Measurements from ENCODE around the gene NOTCH2.
"Not testable (repeated sequence)": the region's sequence is repeated elsewhere in the genome, so short reads cannot be mapped to it uniquely, and the experiment has no call there.

The NOTCH2 gene

DNA sequence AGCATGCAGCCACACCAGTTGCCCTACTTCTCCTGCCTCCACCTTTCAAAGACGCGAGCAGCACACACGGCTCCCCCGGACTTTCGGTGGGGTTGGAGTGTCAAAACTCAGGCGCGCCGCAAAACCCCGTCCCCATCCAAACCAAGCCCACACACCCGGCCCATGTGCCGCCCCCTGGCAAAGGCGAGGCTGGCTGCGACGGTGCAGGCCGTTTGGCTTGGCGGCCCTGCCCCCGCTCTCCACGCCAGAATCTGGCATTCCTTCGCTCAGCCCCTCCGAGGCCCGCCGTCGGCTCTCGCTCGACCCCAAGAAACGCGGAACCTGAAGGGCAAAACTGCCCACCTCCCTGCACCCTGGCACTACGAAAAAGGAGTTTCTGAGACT lies 787 bp downstream of the NOTCH2 start:
- not testable (repeated sequence) for DNase-seq (ENCODE audit: low read depth)

DNA sequence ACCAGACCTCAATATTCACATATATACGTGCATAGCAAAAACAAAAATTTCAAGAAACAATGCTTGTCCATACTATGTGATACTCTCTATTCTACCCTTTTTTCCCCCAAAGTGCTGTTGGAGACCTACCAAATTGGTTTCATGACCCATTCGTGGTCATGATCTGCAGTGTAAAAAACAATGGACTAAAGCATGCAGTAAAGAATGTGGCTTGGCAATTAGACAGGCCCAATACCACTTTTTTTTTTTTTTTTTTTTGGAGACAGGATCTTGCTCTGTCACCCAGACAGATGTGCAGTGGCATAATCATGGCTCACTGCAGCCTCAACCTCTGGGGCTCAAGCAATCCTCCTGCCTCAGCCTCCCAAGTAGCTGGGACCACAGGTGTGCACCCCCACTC lies 21.3 kb downstream of the NOTCH2 start:
- DNase-seq (ENCODE audit: low read depth) = not testable (repeated sequence)

DNA sequence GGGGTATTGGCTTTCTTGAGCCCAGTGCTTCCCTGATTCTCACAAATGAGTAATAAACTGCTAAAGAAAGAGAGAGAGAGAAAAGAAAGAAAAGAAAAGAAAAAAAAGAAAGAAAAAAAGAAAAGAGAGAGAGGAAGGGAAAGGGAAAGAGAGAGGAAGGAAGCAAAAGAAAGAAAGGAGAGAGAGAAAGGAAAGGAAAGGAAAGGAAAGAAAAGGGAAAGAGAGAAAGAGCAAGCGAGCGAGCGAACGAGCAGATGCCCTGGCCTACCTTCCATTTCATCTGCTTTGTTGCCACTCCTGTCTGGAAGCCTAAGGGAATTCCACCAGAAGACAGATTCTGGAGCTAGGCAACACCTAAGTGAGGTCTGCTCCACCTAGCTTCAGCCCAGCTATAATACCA lies 27.7 kb downstream of the NOTCH2 start:
- DNase-seq (ENCODE audit: low read depth) = not testable (repeated sequence)

DNA sequence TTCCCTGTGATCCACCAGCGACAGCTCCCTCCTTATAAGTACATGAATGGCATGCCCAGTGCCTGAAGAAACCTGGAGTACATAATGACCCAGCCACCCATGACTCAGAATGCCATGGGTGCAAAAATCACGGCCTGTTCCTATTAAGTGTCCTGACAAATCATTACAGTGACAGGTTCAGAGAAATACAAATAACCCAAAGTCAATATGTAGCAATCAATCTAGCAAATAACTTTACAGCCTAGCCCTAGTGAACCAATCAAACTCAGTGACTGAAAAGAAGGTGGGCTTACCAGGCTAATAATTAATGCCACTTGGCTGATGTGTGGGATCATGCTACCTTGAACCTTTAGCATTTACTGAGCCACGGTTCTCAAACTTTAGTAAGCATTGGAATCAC lies 37.2 kb downstream of the NOTCH2 start:
- not testable (repeated sequence) for DNase-seq (ENCODE audit: low read depth)

DNA sequence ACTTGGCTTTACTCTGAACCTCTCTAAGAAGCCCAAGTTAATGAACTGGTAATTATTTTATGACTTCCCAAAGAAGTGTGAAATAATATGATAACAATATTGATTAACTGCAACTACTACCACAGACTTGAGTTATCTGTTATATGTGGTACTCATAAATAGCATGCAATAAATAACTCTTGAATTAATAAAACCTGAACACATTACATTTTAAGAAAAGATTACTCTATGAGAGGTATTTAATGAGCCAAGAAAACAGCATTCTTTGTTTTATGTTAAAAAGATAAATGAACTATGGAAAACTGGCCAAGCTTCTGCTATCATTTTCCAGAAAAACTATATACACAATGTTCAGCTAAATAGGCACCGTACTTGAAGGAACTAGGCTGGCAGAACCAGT lies 45.7 kb downstream of the NOTCH2 start:
- not testable (repeated sequence) for DNase-seq (ENCODE audit: low read depth)

DNA sequence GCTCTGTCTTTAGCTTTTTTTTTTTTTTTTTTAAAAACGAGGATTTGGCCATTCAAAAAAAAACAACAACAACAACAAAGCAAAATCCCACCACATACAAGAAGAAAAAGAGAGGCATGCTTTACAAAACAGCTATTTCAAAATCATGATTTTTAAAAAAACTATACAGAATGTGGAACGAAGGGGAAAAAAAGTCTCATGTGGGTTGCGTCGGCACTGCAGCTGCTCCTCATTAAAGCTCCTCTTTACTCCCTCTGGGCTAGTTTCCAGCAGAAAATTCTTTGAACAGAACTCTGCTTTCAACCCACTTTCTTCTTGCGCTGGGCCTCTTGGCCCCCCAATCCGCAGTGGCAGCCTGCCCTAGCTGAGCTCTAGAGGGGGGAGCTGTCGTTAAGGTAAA lies 54.5 kb downstream of the NOTCH2 start:
- DNase-seq (ENCODE audit: low read depth) = not testable (repeated sequence)

DNA sequence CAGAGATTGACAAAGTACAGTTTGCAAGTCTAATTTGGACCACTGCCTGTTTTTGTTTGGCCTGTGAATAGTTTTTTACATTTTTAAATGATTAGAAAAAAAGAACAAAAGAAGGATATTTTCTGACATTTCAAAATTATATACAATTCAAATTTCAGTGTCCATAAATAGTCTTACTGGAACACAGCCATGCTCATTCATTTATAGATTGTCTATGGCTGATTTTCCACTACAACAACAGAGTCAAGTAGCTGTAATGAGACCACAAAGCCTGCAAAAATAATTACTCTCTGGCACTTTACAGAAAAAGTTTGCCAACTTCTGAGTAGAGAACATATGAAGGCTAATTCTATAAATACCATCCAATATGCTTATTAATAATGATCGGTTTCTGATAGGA lies 61.1 kb downstream of the NOTCH2 start:
- DNase-seq (ENCODE audit: low read depth) = not testable (repeated sequence)

DNA sequence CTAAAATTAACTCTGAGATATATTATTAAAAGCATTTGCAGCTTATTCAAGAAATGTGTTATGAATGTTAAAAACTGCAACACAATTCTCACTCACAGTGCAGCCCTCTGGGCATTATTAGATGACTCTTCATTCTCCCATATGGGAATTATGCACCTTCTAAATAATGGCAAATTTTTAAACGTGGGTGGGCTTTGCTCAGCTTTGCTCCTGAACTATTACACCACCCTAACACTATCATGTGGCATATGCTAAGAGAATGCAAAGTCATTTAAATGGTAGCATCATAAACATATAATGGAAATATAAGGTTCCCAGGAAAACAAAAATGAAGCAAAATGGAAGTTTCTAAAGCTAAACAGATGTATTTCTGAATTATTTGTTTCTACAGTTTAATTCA lies 61.6 kb downstream of the NOTCH2 start:
- not testable (repeated sequence) for DNase-seq (ENCODE audit: low read depth)

DNA sequence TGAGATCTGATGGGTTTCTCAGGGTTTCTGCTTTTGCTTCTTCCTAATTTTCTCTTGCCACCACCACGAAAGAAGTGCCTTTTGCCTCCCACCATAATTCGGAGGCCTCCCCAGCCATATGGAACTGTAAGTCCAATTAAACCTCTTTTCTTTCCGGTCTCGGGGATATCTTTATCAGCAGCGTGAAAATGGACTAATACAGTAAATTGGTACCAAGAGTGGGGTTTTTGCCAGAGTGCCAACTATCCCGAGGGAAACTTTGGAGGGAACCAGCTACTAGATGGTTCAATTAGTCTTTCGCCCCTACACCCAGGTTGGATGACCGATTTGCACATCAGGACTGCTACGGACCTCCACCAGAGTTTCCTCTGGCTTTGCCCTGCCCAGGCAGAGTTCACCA lies 68.4 kb downstream of the NOTCH2 start:
- not testable (repeated sequence) for DNase-seq (ENCODE audit: low read depth)

DNA sequence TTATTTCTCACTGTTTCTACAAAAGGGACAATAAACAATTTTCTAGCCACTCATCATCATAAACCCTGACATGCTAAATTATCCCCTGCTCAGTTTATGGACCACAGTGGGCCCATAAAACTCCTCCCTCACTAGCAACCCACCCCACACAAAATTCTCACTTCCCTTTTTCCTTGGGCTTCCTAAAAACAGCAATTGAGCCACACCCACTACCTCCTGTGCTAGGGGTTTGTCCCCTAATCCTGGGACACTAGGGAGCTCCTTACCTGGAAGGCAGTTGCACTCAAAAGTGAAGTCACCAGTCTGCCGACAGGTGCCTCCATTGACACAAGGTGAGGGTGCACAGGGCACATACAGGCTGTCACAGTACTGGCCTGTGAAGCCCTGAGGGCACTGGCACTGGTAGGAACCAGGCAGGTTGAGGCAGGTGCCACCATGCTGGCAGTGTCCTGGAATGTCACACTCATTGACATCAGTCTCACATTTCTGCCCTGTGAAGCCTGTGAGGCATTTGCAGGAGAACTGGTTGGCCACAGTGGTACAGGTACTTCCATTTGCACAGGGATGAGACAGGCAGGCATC lies 72.6 kb downstream of the NOTCH2 start:
- DNase-seq (ENCODE audit: low read depth) = not testable (repeated sequence)

DNA sequence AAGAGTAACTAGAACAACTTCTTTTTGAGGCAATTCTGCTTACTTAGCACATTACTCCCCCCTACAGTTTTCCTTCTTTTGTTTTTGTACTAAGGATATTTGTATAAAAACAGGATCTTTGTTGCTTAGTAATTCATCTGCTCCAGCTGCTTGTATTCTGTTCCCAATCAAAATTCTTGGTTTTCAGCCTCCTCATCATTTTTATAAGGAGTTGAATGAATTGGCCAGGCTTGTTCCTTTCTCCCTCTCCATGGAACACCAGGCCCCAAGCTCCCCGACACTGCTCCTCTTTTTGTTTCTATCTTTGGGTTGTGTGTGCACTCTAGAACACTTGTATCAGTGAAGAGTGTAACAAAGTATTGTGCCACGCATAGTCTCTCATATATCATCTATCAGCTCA lies 73.5 kb downstream of the NOTCH2 start:
- not testable (repeated sequence) for DNase-seq (ENCODE audit: low read depth)

DNA sequence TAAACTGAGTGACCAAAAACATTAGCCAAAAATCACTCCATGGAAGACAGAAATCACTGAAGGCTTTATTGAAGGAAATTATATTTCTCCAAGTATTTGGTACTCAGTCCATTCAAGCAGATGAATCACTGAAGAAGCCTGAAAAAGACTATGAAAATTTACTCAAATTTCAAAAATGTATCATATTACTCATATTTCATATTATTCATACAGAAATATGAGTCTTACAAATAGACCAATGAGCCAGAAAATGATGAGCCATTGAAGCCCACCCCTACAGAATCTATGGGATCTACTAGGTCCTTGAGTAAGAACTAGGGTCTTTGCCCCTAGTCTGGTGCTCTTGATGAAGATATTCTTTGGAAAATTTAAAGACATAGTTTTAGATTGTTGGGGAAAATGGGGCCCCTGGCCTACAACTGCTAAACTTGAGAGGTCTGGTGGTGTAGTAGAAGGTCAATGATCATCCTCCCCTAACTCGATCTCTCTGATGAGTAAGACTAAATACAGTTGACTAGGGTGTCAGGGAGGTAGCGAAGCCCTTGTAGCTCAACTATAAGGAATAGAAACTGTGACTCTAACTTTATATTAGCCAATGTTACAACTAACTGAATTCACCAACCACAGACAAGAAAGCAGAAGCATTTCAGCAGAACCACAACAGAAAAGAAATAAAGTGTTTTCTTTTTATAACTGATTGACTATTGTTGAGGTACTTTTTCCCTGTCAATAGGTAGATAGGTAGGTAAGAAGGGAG lies 81.0 kb downstream of the NOTCH2 start:
- DNase-seq (ENCODE audit: low read depth) = no peak

DNA sequence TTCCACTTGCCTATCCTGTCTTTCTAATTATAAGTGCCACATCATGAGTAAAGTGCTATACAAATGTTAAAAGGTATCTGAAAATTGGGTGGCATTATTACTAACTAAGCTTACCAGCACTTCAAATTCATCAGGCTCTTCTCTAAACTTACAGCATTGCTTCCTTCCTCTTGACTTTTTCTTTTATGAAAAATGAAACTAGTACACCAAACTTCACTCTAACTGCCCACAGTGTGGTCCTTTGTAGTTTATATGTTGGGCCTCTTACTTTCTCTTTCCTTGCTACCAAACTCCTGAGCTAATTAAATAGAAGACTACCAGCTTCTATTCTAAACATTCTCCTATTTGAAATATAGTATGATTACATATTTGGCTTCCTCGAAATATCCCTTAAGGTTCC lies 81.8 kb downstream of the NOTCH2 start:
- no peak for DNase-seq (ENCODE audit: low read depth)

DNA sequence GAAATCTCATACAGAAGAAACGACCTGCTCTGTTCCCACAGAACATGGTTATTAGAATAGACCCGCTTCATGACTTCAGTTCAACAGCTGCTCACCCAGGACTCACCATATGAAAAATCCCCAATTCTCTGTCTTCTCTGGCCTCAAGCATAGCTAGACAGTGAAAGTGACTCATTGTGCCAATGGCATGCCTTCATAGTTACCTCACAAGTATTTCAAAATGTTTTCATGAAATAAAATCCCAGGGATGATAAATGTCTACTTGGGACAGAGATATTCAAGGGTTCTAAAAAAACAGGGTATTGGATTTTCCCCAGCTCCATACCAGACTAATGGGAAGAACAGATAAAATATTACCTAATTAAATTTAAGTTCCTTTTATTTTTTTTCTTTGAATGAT lies 82.3 kb downstream of the NOTCH2 start:
- no peak for DNase-seq (ENCODE audit: low read depth)

DNA sequence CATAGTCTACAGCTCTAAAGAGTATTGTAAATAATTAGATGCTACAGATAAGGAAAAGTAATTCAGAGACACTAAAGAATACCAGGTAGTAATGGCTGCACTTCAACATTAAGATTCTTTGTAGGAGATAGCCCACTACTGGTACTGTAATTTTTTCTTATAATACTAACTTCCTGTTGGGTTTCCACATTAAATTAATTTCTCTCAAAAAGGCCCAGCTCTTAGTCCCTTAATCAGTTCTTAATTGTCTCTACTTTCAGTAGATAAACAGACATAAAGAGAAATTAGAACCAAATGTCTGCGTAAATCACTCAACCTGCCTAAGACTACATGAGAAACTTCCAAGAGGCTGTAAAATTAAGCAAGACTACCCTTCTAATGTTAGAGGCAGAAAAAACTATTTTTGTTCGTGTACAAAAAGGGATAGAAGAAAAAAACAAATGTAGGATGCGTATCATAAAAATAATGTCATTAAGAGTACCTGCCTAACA lies 83.4 kb downstream of the NOTCH2 start:
- DNase-seq (ENCODE audit: low read depth) = no peak

DNA sequence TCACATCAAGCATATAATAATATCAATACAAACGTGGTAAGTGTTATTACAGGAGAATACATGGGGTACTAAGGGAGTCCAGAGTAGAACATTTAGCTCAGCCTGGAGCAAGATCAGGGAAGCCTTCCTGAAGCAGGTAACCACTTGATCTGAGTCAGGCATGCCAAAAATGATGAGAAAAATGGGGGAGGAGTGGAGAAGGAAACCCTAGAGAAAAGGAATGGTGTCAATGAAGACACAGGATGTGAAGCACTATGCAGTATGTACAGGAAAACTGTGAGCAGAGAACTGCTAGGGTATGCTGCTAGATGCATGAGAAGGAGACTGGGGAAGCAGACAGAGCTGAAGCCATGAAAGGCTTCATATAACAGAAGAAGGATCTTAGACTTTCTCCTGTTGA lies 84.7 kb downstream of the NOTCH2 start:
- no peak for DNase-seq (ENCODE audit: low read depth)

DNA sequence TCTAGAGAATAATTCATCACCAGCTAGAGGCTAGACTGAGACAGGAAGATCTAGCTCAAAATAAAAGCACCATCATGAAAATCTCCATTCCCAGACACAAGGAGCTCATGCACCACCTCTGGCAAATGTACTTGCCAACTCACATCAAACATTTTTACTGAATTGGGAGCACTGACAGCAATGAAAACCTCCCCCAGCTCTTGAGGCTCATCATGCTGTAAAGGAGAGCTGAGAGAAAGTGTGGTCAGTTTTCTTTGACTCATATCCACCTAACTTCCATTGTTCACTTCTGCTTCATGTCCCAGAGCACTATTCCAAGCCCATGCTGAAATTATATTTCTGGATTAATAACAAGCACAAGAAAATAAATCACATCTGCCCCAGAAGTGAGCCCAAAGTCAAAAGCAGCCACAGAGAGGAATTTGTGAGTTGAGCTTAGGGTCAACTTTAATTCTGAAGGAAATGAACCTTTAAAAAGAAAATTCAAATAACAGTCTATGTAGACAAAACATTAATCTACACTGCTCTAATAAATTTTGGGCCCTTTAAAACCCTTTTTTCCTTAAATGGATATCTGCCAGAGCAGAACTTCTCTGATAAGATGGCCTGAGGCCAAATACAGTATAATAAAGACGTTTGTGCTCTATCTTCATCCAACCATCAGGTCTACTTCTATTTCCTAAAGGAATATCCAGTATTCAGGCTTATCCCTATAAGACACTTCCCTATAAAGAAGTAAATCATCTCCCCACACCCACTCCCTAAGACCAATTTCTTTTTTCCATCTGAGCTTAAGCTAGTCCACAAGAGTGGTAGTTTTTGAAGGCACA lies 87.3 kb downstream of the NOTCH2 start:
- no peak for DNase-seq (ENCODE audit: low read depth)

DNA sequence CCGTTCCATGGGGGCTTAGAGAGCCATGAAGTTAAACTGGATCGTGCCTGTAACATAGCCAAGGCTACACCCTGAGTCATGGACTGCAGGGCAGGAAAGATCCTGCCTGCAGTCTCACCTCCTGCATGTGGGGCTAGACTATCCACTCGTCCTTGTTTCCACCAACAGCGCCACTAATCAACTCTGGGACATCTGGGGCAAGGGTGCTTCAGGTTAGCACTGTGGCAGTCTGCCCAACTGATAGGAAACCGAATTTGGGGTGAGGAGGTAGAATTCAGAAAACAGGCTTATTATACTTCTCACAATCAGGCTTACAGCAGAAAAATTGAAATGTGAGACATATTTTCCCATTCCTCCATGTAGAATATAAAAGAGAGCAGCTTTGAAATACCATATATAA lies 88.0 kb downstream of the NOTCH2 start:
- no peak for DNase-seq (ENCODE audit: low read depth)

DNA sequence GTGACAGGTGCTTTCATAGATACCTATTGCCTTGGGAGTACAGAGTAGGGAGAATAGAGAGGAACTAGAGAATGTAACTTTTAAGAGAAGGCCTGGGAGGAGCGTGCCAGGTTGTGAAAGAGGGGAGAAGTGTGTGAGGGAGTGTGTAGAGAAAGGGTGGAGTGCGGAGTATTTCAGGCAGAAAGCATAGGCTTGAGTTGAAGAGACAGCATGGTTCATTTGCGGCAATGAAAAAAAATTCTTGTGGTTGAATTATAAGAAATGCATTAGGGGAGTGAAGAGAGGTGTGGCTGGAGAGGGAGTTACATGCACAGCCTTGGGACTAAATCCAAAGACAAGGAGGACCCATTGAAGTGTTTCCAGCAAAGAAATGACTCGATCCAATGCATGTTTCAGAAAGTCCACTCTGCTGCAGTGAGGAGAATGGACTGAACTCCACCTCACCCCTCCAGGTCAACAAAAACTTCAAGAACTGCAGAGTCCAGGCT lies 91.4 kb downstream of the NOTCH2 start:
- DNase-seq (ENCODE audit: low read depth) = no peak

DNA sequence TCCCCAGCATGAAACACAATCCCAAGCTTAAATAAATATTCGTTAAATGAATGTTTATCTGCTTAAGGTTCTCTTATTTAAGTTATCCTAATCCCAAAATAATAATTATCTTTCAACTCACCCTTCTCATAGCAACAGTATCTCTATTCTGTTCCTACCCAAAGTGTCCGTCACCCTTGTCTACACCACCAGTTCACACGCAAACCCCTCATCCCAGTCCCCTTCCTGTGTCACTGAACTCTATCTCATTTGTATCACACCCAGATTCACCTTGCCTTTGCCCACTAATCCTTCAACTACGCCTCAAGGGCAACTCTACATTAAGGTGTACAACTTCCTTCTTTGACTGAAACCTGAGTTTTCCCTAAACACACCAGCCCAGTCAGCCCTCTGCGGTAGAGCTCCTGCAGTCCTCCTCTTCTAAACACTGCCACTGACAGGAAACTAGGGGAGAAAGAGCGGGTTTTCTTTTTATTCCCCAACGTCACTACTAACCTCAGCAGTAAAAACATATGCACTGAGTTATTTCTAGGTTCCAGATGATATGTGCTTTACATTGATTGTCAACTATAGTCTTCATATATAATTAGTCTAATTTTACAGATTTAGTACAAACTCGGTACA lies 92.2 kb downstream of the NOTCH2 start:
- DNase-seq (ENCODE audit: low read depth) = not testable (repeated sequence)

DNA sequence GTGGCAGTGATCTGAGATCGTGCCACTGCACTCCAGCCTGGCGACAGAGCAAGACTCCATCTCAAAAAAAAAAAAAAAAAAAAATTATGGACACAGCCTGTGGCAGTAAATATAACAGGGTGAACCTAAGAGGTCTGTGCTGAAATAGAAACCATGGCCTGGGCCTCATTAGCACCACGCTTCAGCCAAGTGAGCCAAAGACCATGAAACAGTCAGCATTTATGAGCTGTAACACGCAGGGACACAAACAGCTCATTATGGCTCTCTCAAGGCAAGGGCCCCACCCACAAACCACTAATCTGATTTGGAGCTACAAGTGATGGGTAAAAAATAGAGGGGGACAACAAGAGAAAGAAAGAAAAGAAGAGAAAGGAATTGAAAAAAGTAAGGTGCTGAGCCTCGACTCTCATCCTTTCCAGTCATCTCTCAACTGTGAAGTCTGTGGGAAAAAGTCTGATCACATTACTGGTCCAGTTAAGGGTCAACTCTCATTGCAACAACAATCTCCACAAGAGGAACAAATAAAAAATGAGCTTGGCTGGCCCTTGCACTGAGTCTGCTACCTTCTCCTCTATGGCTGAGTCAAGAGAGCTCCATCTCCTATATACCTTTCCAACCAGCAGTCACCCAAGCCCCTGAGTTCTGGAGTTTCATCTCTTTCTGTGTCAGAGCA lies 93.7 kb downstream of the NOTCH2 start:
- DNase-seq (ENCODE audit: low read depth) = not testable (repeated sequence)

DNA sequence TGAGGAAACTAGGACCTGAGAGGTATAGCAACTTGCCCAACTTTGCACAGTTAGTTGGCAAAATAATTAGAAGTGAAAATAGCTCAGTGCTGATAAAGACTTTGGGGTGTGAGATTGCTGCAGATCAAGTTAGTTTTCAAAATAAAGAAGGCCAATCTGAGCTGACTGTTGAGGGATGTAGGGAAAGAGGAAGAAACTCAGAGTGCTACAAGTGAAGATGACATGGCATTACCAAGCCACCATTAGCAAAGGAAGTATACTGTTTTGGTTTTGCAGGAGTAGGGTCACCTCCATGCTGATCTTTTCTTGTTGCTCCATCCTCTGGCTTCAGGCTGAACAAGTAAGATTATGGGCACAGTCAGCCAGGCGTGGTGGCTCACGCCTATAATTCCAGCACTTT lies 94.5 kb downstream of the NOTCH2 start:
- no peak for DNase-seq (ENCODE audit: low read depth)
